HG03025 (cell line): ENCODE results near the gene PPIL6.
A peak's percentile ranks its signal among the peaks of the same experiment; 100 is the strongest.

Experiments
- ATAC-seq: cut with Tn5 transposase; IDR thresholded peaks from one replicate; pipeline ENCODE4 v1.9.1; 2021; ENCODE audit warnings: mild to moderate bottlenecking, moderate library complexity; ENCODE audit not compliant: unreplicated experiment, low FRiP score

The PPIL6 gene

GRCh38 chr6:109406196-109406595, 34.2 kb downstream of the PPIL6 start:
- ATAC-seq, result no peak

- ATAC-seq, result no peak
Measured at GRCh38 chr6:109397020-109397419, 43.4 kb downstream of the PPIL6 start.

- ATAC-seq, result no peak
Measured at GRCh38 chr6:109396046-109396718, 44.2 kb downstream of the PPIL6 start.

GRCh38 chr6:109393886-109394281, 46.5 kb downstream of the PPIL6 start:
- no peak for ATAC-seq

- no peak for ATAC-seq
Measured at GRCh38 chr6:109393157-109393885, 47.1 kb downstream of the PPIL6 start.

GRCh38 chr6:109389650-109390274, 50.7 kb downstream of the PPIL6 start:
- no peak for ATAC-seq

GRCh38 chr6:109388265-109388664, 52.2 kb downstream of the PPIL6 start:
- ATAC-seq, result no peak

- ATAC-seq, result no peak
Measured at GRCh38 chr6:109383438-109383940, 56.9 kb downstream of the PPIL6 start.

- peak; percentile 75 for ATAC-seq
Measured at GRCh38 chr6:109382576-109383437, 57.6 kb downstream of the PPIL6 start.

GRCh38 chr6:109381747-109382575, 58.5 kb downstream of the PPIL6 start, which contains the start of gene CD164:
Gene CD164 (minus strand): TSS chr6:109382467. CDS start chr6:109382378, 89 bp downstream.
- ATAC-seq, result peak; percentile 39

- no peak for ATAC-seq
Measured at GRCh38 chr6:109381061-109381746, 59.2 kb downstream of the PPIL6 start.

- ATAC-seq, result no peak
Measured at GRCh38 chr6:109379711-109380110, 60.7 kb downstream of the PPIL6 start.

- no peak for ATAC-seq
Measured at GRCh38 chr6:109377717-109378116, 62.7 kb downstream of the PPIL6 start.

GRCh38 chr6:109374326-109374892, 66.0 kb downstream of the PPIL6 start:
- no peak for ATAC-seq

GRCh38 chr6:109373762-109374161, 66.7 kb downstream of the PPIL6 start:
- ATAC-seq, result peak; percentile 89

GRCh38 chr6:109373331-109373730, 67.1 kb downstream of the PPIL6 start:
- ATAC-seq, result no peak

- ATAC-seq, result no peak
Measured at GRCh38 chr6:109372130-109372529, 68.3 kb downstream of the PPIL6 start.

GRCh38 chr6:109370792-109371191, 69.6 kb downstream of the PPIL6 start:
- ATAC-seq, result no peak

GRCh38 chr6:109370336-109370735, 70.1 kb downstream of the PPIL6 start:
- ATAC-seq, result no peak
